SU-DHL-6 (cell line): ENCODE measurements around the gene OR2W3.

Source experiments
- CTCF ChIP-seq: fragments of 200-600 bp; sonication (generic); IDR thresholded peaks from one replicate; pipeline ENCODE4 v1.5.1; 2017; ENCODE audit warnings: antibody characterized with exemption, mild to moderate bottlenecking, low read length, moderate library complexity; ENCODE audit not compliant: insufficient read depth, poor library complexity, severe bottlenecking
- EZH2phosphoT487 ChIP-seq: fragments of 200-600 bp; sonication (generic), shearing (Covaris generic); conservative IDR thresholded peaks from 2 replicates; pipeline ENCODE4 v1.6.1; 2018; ENCODE audit warnings: mild to moderate bottlenecking, antibody characterized with exemption, low read length, moderate library complexity, mixed read lengths

GRCh38 chr1:247904122-247904521, 8.7 kb downstream of the OR2W3 start:
- TF ChIP-seq CTCF (no peak), EZH2phosphoT487 (no peak)
